ENCODE measurements around the gene GNLY. TPM values are rescaled to one million over a fixed set of nuclear protein-coding genes. Genes with fewer than 3 reads are reported as not detected.

The GNLY gene
- total RNA-seq, 6 experiments from 2014 or later, result 0.92 to 3.1 (median 1.6) TPM

- peak overlapping the region in 2 of 3 donors; percentile 18 to 51 for H3K27ac ChIP-seq
- peak; percentile 56 to 65 (median 60) for ATAC-seq
- no peak for DNase-seq
- TF ChIP-seq, protein P1, sequence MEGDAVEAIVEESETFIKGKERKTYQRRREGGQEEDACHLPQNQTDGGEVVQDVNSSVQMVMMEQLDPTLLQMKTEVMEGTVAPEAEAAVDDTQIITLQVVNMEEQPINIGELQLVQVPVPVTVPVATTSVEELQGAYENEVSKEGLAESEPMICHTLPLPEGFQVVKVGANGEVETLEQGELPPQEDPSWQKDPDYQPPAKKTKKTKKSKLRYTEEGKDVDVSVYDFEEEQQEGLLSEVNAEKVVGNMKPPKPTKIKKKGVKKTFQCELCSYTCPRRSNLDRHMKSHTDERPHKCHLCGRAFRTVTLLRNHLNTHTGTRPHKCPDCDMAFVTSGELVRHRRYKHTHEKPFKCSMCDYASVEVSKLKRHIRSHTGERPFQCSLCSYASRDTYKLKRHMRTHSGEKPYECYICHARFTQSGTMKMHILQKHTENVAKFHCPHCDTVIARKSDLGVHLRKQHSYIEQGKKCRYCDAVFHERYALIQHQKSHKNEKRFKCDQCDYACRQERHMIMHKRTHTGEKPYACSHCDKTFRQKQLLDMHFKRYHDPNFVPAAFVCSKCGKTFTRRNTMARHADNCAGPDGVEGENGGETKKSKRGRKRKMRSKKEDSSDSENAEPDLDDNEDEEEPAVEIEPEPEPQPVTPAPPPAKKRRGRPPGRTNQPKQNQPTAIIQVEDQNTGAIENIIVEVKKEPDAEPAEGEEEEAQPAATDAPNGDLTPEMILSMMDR (IDR thresholded peaks at IDR 0.05), result no peak
- no peak for TF ChIP-seq POLR2A (IDR thresholded peaks at IDR 0.05)
- H3K27me3 ChIP-seq, result no peaks in the 10 kb centered on the region
- peaks cover 0 to 45% (median 24%) of the 10 kb centered on the region in 4 donors for H3K4me1 ChIP-seq
- intact Hi-C loops (cut with DNase I), result no loop called here
- no CpG with 5 or more reads among the region's 2 CpGs for WGBS (ENCODE audit: insufficient coverage, low coverage, low lambda C conversion rate, missing lambda C conversion rate)
- no peaks in the 10 kb centered on the region for H3K36me3 ChIP-seq
- H3K9me3 ChIP-seq, result no peaks in the 10 kb centered on the region
- H3K4me3 ChIP-seq, result no peak overlapping the region
These were observed 29.7 kb downstream of the GNLY start for GRCh38 chr2:85723707-85724360.

DNA sequence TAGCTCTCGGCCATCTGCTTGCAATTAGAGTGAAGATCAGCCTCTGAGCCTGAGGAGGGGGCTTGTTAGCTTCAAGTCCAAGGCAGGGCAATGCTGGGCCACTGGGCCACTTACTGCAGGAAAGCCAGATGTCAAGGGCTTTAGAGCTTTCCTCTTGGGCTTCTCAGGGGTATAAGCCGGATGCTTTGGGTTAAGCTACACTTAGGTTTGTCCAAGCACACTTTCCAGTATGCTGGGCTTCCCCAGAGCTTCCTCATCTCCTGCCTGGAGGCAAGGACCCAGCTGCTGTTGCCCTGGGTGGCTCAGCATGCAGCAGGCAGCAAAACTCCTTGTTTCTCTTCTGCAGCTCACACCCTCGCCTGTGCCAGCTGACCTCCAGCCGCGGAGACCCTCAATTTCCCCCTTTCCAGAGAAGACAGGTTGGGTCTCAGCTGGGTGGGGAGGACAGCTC, 30.6 kb downstream of the GNLY start:
- H3K4me1 ChIP-seq, result peaks cover 0 to 47% (median 25%) of the 10 kb centered on the region in 4 donors
- no peak for ATAC-seq
- H3K27ac ChIP-seq, result peak overlapping the region in 2 of 3 donors; percentile 35 to 51
- H3K9me3 ChIP-seq, result no peaks in the 10 kb centered on the region
- H3K27me3 ChIP-seq, result no peaks in the 10 kb centered on the region
- H3K36me3 ChIP-seq, result no peaks in the 10 kb centered on the region
- no CpG with 5 or more reads among the region's 5 CpGs for WGBS (ENCODE audit: insufficient coverage, low coverage, low lambda C conversion rate, missing lambda C conversion rate)
- intact Hi-C loops (cut with DNase I), result no loop called here
- TF ChIP-seq, protein P1 (IDR thresholded peaks at IDR 0.05), result no peak
- no peak for TF ChIP-seq POLR2A (IDR thresholded peaks at IDR 0.05)
- no peak for DNase-seq
- no peak overlapping the region for H3K4me3 ChIP-seq

DNA sequence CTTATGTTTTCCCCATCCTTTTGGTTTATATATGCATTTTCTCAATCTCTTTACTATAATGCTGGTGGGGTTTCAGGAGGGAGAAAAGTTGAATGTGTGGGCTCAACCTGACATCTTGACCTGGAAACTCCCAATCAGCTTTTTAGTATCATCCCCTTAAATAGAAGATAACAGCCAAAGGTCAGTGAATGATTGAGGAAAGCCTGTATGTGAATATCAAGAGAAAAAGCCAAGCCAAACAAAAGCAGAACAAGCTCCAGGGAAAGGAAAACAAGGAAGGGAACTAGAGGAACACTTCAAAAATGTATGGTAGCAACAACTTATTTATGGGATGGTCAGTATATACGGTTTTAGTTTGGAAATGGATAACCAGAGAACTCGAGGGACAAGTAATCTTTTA, 31.3 kb downstream of the GNLY start:
- Histone ChIP-seq H3K4me3 (no peak overlapping the region), H3K4me1 (peaks cover 0 to 47% (median 25%) of the 10 kb centered on the region in 4 donors), H3K27ac (peak overlapping the region in 2 of 3 donors; percentile 35 to 62), H3K27me3 (no peaks in the 10 kb centered on the region), H3K9me3 (no peaks in the 10 kb centered on the region), H3K36me3 (no peaks in the 10 kb centered on the region)
- peak; percentile 37 to 53 (median 46) for ATAC-seq
- no peak for DNase-seq
- TF ChIP-seq POLR2A (IDR thresholded peaks at IDR 0.05), result no peak
- TF ChIP-seq, protein P1 (IDR thresholded peaks at IDR 0.05), result no peak
- WGBS (ENCODE audit: insufficient coverage, low coverage, low lambda C conversion rate, missing lambda C conversion rate), result 22% methylated on average over 2 of the region's 2 CpGs
- intact Hi-C loops (cut with DNase I), result no loop called here

GRCh38 chr2:85727798-85728197, 33.6 kb downstream of the GNLY start:
- no peaks in the 10 kb centered on the region for H3K9me3 ChIP-seq
- WGBS (ENCODE audit: insufficient coverage, low coverage, low lambda C conversion rate, missing lambda C conversion rate), result 88% methylated on average over 10 of the region's 10 CpGs
- no peaks in the 10 kb centered on the region for H3K36me3 ChIP-seq
- ATAC-seq (no peak), DNase-seq (no peak)
- peak overlapping the region in 1 of 3 donors; percentile 37 for H3K27ac ChIP-seq
- H3K4me1 ChIP-seq, result peaks cover 0 to 47% (median 23%) of the 10 kb centered on the region in 4 donors
- H3K27me3 ChIP-seq, result no peaks in the 10 kb centered on the region
- H3K4me3 ChIP-seq, result no peak overlapping the region
- intact Hi-C loops (cut with DNase I), result no loop called here
- no peak for TF ChIP-seq POLR2A (IDR thresholded peaks at IDR 0.05)
- TF ChIP-seq, protein P1 (IDR thresholded peaks at IDR 0.05), result no peak

All from right lobe of liver (tissue), 6 donors.